IMR-90 (cell line): Measurements from ENCODE around the gene NPL. TPM values are rescaled to one million over a fixed set of nuclear protein-coding genes. Genes with fewer than 3 reads are reported as not detected.

Experiments
- ATAC-seq: fragments of 200-7000 bp; cut with Tn5 transposase; 2 replicates; pipeline ENCODE4 v1.9.1; 2020; ENCODE audit warnings: low read depth, mild to moderate bottlenecking, moderate library complexity
- BruUV-seq: library from RNA; stranded (reverse); fragments of 400-500 nt; replicated peaks from 2 replicates; lab custom pipeline; 2021; lab: Mats Ljungman, UMichigan
- CTCF ChIA-PET: fragments of 300-600 bp; formaldehyde crosslinking; extraction: SDS; loops from one replicate; lab custom pipeline; 2021; ENCODE audit warnings: antibody characterized with exemption; lab: Yijun Ruan, JAX
- POLR2A ChIA-PET: fragments of 300-600 bp; sonication (Branson Sonifier 250); formaldehyde crosslinking; loops from one replicate; lab custom pipeline; 2022; ENCODE audit warnings: antibody characterized with exemption; ENCODE audit not compliant: unreplicated experiment; lab: Charles Lee
- DNase-seq: peaks from one replicate; pipeline ENCODE4 v3.0.0; 2013
- H2AFZ ChIP-seq: replicated peaks from 2 replicates; pipeline ENCODE3; 2013; ENCODE audit warnings: low read length, mild to moderate bottlenecking; ENCODE audit not compliant: poor library complexity
- H2AK5ac ChIP-seq: 2 replicates; pipeline ENCODE4 v1.6.1; 2013; ENCODE audit warnings: low read depth, low read length, inconsistent platforms
- H2AK9ac ChIP-seq: replicated peaks from 2 replicates; pipeline ENCODE3; 2013; ENCODE audit warnings: mild to moderate bottlenecking, low read depth, low read length, moderate library complexity; ENCODE audit not compliant: poor library complexity
- H2BK120ac ChIP-seq: 2 replicates; pipeline ENCODE4 v1.6.1; 2013; ENCODE audit warnings: low read depth, low read length, inconsistent platforms
- H2BK15ac ChIP-seq: 3 replicates; pipeline ENCODE4 v1.6.1; 2013; ENCODE audit warnings: low read depth, low read length, inconsistent platforms
- H2BK20ac ChIP-seq: 2 replicates; pipeline ENCODE4 v1.6.1; 2013; ENCODE audit warnings: low read depth, mild to moderate bottlenecking, inconsistent platforms, low read length, moderate library complexity
- H2BK5ac ChIP-seq: 2 replicates; pipeline ENCODE4 v1.6.1; 2013; ENCODE audit warnings: mild to moderate bottlenecking, low read depth, low read length, inconsistent platforms; ENCODE audit not compliant: poor library complexity, severe bottlenecking
- H3K14ac ChIP-seq: replicated peaks from 2 replicates; pipeline ENCODE4 v1.6.1; 2013; ENCODE audit warnings: low read depth, low read length, inconsistent platforms
- H3K18ac ChIP-seq: 2 replicates; pipeline ENCODE4 v1.6.1; 2013; ENCODE audit warnings: low read depth, low read length, control low read depth
- H3K23ac ChIP-seq: 2 replicates; pipeline ENCODE4 v1.6.1; 2013; ENCODE audit warnings: low read depth, low read length, inconsistent platforms
- H3K27ac ChIP-seq: 2 replicates; pipeline ENCODE4 v1.5.1; 2013; ENCODE audit warnings: mild to moderate bottlenecking, control low read depth, low read length; ENCODE audit not compliant: insufficient read depth
- H3K27me3 ChIP-seq: 2 replicates; pipeline ENCODE4 v1.6.1; 2013; ENCODE audit warnings: low read length; ENCODE audit not compliant: control insufficient read depth, insufficient read depth
- H3K36me3 ChIP-seq: 2 replicates; pipeline ENCODE4 v1.6.1; 2013; ENCODE audit warnings: low read length, mixed read lengths; ENCODE audit not compliant: control insufficient read depth, insufficient read depth
- H3K4ac ChIP-seq: 2 replicates; pipeline ENCODE4 v1.6.1; 2013; ENCODE audit warnings: low read depth, low read length, inconsistent platforms
- H3K4me1 ChIP-seq: 2 replicates; pipeline ENCODE4 v1.6.1; 2013; ENCODE audit warnings: low read length, mixed read lengths; ENCODE audit not compliant: control insufficient read depth, insufficient read depth
- H3K4me2 ChIP-seq: 2 replicates; pipeline ENCODE4 v1.6.1; 2013; ENCODE audit warnings: low read depth, mild to moderate bottlenecking, control low read depth, low read length, moderate library complexity
- H3K4me3 ChIP-seq: 2 replicates; pipeline ENCODE4 v1.5.1; 2013; ENCODE audit warnings: low read depth, mild to moderate bottlenecking, control low read depth, low read length, moderate library complexity; ENCODE audit not compliant: insufficient read depth
- H3K56ac ChIP-seq: 2 replicates; pipeline ENCODE4 v1.6.1; 2013; ENCODE audit warnings: low read length, inconsistent platforms; ENCODE audit not compliant: insufficient read depth; ENCODE audit errors: extremely low read depth
- H3K79me1 ChIP-seq, 2 experiments: 2 replicates each; pipeline ENCODE4 v1.6.1; 2013; ENCODE audit warnings: low read length in 2 of 2, inconsistent platforms in 1 of 2, low read depth in 1 of 2
- H3K9ac ChIP-seq: 2 replicates; pipeline ENCODE4 v1.6.1; 2013; ENCODE audit warnings: low read depth, low read length, control low read depth
- H3K9me1 ChIP-seq: 2 replicates; pipeline ENCODE4 v1.6.1; 2013; ENCODE audit warnings: low read length, inconsistent platforms; ENCODE audit not compliant: insufficient read depth
- H3K9me3 ChIP-seq: 2 replicates; pipeline ENCODE4 v1.6.1; 2013; ENCODE audit warnings: low read length; ENCODE audit not compliant: control insufficient read depth, insufficient read depth
- H4K20me1 ChIP-seq: 2 replicates; pipeline ENCODE4 v1.6.1; 2013; ENCODE audit warnings: low read length, inconsistent platforms; ENCODE audit not compliant: insufficient read depth
- H4K5ac ChIP-seq: 2 replicates; pipeline ENCODE4 v1.6.1; 2013; ENCODE audit warnings: mild to moderate bottlenecking, low read depth, low read length, control low read depth
- H4K8ac ChIP-seq, 2 experiments: 2 replicates each; pipeline ENCODE4 v1.6.1; 2013; ENCODE audit warnings: low read depth in 2 of 2, low read length in 2 of 2, control low read depth in 1 of 2, inconsistent platforms in 1 of 2
- H4K91ac ChIP-seq: 2 replicates; pipeline ENCODE4 v1.6.1; 2013; ENCODE audit warnings: low read depth, low read length, inconsistent platforms; ENCODE audit not compliant: insufficient read depth
- BHLHE40 ChIP-seq: fragments of 150-350 bp; IDR thresholded peaks from 2 replicates; pipeline ENCODE4 v1.6.1; 2016; ENCODE audit warnings: mild to moderate bottlenecking, low read depth, low read length
- CEBPB ChIP-seq: IDR thresholded peaks from 2 replicates; pipeline ENCODE4 v1.6.1; 2012; ENCODE audit warnings: low read depth, low read length, improper control_type of control experiment
- CHD1 ChIP-seq: IDR thresholded peaks from 2 replicates; pipeline ENCODE4 v1.6.1; 2012; ENCODE audit warnings: low read depth, low read length, improper control_type of control experiment
- CTCF ChIP-seq: conservative IDR thresholded peaks from 2 replicates; pipeline ENCODE4 v1.5.1; 2012; ENCODE audit warnings: mild to moderate bottlenecking, low read depth, low read length, improper control_type of control experiment
- FOS ChIP-seq: fragments of 150-350 bp; IDR thresholded peaks from 2 replicates; pipeline ENCODE4 v1.6.1; 2016; ENCODE audit warnings: low read depth, low read length
- MAFK ChIP-seq: IDR thresholded peaks from 2 replicates; pipeline ENCODE4 v1.6.1; 2012; ENCODE audit warnings: low read depth, low read length, improper control_type of control experiment
- MAZ ChIP-seq: IDR thresholded peaks from 2 replicates; pipeline ENCODE4 v1.6.1; 2012; ENCODE audit warnings: low read depth, mild to moderate bottlenecking, low read length, improper control_type of control experiment, moderate library complexity, borderline replicate concordance
- MXI1 ChIP-seq: IDR thresholded peaks from 2 replicates; pipeline ENCODE4 v1.6.1; 2012; ENCODE audit warnings: low read depth, mild to moderate bottlenecking, low read length, moderate library complexity, borderline replicate concordance
- NFE2L2 ChIP-seq: fragments of 150-350 bp; IDR thresholded peaks from 2 replicates; pipeline ENCODE4 v1.6.1; 2016; ENCODE audit warnings: low read depth, mild to moderate bottlenecking, low read length
- POLR2A ChIP-seq: IDR thresholded peaks from 2 replicates; pipeline ENCODE4 v1.6.1; 2012; ENCODE audit warnings: mild to moderate bottlenecking, low read depth, low read length
- RAD21 ChIP-seq: IDR thresholded peaks from 2 replicates; pipeline ENCODE4 v1.6.1; 2012; ENCODE audit warnings: low read length, improper control_type of control experiment
- RCOR1 ChIP-seq: IDR thresholded peaks from 2 replicates; pipeline ENCODE4 v1.6.1; 2012; ENCODE audit warnings: mild to moderate bottlenecking, low read length, improper control_type of control experiment; ENCODE audit not compliant: insufficient replicate concordance
- RFX5 ChIP-seq: IDR thresholded peaks from 2 replicates; pipeline ENCODE4 v1.8.0; 2012; ENCODE audit warnings: low read depth, mild to moderate bottlenecking, low read length, moderate library complexity
- SMC3 ChIP-seq: fragments of 150-350 bp; IDR thresholded peaks from 2 replicates; pipeline ENCODE4 v1.6.1; 2016; ENCODE audit warnings: low read depth, mild to moderate bottlenecking, antibody characterized with exemption, low read length, moderate library complexity
- USF2 ChIP-seq: fragments of 150-350 bp; IDR thresholded peaks from 2 replicates; pipeline ENCODE4 v1.6.1; 2017; ENCODE audit warnings: mild to moderate bottlenecking, antibody characterized with exemption, low read length, low read depth
- WGBS, 2 experiments: methylation state at CpG; one replicate each; pipeline versions ENCODE4 v1.1.5 to v1.1.7; 2013; ENCODE audit warnings: missing lambda C conversion rate in 2 of 2; ENCODE audit not compliant: insufficient read length in 1 of 2; ENCODE audit errors: extremely low coverage in 2 of 2; 5-methylcytosine and 5-hydroxymethylcytosine counted together
- dilution Hi-C: fragments of 300-500 bp; cut with HindIII; formaldehyde crosslinking; loops from one replicate; pipeline ENCODE4 v1.14.3; 2018; ENCODE audit warnings: low sequenced_read_pairs; ENCODE audit not compliant: unreplicated experiment
- in situ Hi-C: fragments of 300-500 bp; cut with MboI; formaldehyde crosslinking; loops from 3 replicates; pipeline ENCODE4 v1.14.3; 2019; ENCODE audit warnings: low sequenced_read_pairs, inconsistent platforms, mixed read lengths
- intact Hi-C: fragments of 100-400 bp; cut with micrococcal nuclease; formaldehyde crosslinking; loops from 2 replicates; pipeline ENCODE4 v1.10.0; 2022
- polyA plus RNA-seq, 3 experiments: library from polyadenylated mRNA; depleted of rRNA; stranded (reverse); fragments of >200 nt; gene quantifications; 2 replicates each; pipeline ENCODE4 v1.2.3, GENCODE V29; 2012; ENCODE audit warnings: low replicate concordance in 1 of 3
- total RNA-seq: library from RNA; depleted of rRNA; stranded (reverse); fragments of >200 nt; gene quantifications from 2 replicates; pipeline ENCODE4 v1.2.3, GENCODE V29; 2012
- TF ChIP-seq, protein P1 (sequence below): fragments of 150-350 bp; IDR thresholded peaks from 2 replicates; pipeline ENCODE4 v1.6.1; 2016; ENCODE audit warnings: low read depth, mild to moderate bottlenecking, low read length, moderate library complexity, borderline replicate concordance

NPL gene
- total and polyA plus RNA-seq, 2 of the 4 experiments (the other 2 are of a cell fraction), result 0.36 to 0.68 TPM

DNA sequence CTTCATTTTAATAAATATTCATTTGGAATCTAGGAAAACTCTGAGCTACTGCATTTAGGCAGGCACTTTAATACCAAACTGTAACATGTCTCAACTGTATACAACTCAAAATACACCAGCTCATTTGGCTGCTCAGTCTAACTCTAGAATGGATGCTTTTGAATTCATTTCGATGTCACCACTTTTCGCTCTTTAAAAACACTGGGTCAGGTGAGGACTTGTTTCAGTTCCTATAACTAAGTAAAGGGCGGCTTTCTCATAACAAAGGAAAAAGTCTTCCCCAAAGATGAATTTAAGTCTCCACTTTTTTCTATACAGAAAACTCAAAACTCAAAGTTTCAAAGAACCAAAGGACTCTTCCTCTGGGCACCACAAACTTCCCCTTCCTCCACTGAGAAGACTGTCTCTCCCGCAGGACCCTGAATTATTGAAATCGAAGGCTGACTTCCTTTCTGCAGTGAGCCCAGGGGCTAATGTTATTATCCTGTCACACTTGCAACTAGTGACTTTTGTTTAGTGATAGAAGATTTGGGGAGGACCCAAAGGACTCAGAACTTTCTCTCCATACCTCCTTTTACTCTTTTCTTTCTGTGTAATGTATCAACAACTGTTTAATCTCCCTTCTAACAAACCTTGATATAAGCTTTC, 39.8 kb downstream of the NPL start:
- TF ChIP-seq NFE2L2 (no peak), RCOR1 (no peak), CTCF (no peak), RAD21 (no peak), SMC3 (no peak), MAZ (no peak), POLR2A (no peak), MXI1 (no peak), USF2 (no peak), MAFK (no peak), BHLHE40 (no peak), CEBPB (no peak), FOS (no peak), CHD1 (no peak), RFX5 (no peak)
- TF ChIP-seq, protein P1, sequence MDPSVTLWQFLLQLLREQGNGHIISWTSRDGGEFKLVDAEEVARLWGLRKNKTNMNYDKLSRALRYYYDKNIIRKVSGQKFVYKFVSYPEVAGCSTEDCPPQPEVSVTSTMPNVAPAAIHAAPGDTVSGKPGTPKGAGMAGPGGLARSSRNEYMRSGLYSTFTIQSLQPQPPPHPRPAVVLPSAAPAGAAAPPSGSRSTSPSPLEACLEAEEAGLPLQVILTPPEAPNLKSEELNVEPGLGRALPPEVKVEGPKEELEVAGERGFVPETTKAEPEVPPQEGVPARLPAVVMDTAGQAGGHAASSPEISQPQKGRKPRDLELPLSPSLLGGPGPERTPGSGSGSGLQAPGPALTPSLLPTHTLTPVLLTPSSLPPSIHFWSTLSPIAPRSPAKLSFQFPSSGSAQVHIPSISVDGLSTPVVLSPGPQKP, result no peak
- Histone ChIP-seq H3K18ac (no peak overlapping the region), H3K27me3 (peaks cover 19% of the 10 kb centered on the region), H3K9me1 (no peaks in the 10 kb centered on the region), H3K9ac (no peak overlapping the region), H2BK15ac (no peak overlapping the region), H3K14ac (no peak overlapping the region), H3K4me1 (no peaks in the 10 kb centered on the region), H4K5ac (no peak overlapping the region), H3K23ac (no peak overlapping the region), H2BK5ac (no peak overlapping the region), H2BK20ac (no peak overlapping the region), H3K4me3 (no peak overlapping the region), H3K4me2 (no peak overlapping the region), H3K56ac (no peak overlapping the region), H3K9me3 (no peaks in the 10 kb centered on the region), H2AK9ac (no peak overlapping the region), H4K8ac (no peak overlapping the region), H2BK120ac (no peak overlapping the region), H3K79me1 (no peaks in the 10 kb centered on the region), H4K91ac (no peak overlapping the region), H2AK5ac (no peak overlapping the region), H3K27ac (no peak overlapping the region), H3K36me3 (no peaks in the 10 kb centered on the region), H2AFZ (no peak overlapping the region), H4K20me1 (no peaks in the 10 kb centered on the region), H3K4ac (no peak overlapping the region)
- dilution Hi-C loops (no loop called here), intact Hi-C loops (no loop called here), in situ Hi-C loops (no loop called here)
- no peak for DNase-seq
- BruUV-seq, result no TSS peak
- ATAC-seq, result no peak
- POLR2A ChIA-PET, result interaction anchor here (0.9 kb wide), 1 partner anchor 9 kb away, joined by 11 read pairs; no protein-coding TSS in a partner anchor
- CTCF ChIA-PET, result interaction anchor here (1.3 to 1.4 kb wide), 2 partner anchors 45 to 234 kb away, joined by 4 to 5 read pairs; no protein-coding TSS in a partner anchor
- WGBS, 2 experiments, result no CpG with 5 or more reads among the region's 5 CpGs
